ENCODE data around the gene CDH20.

DNA sequence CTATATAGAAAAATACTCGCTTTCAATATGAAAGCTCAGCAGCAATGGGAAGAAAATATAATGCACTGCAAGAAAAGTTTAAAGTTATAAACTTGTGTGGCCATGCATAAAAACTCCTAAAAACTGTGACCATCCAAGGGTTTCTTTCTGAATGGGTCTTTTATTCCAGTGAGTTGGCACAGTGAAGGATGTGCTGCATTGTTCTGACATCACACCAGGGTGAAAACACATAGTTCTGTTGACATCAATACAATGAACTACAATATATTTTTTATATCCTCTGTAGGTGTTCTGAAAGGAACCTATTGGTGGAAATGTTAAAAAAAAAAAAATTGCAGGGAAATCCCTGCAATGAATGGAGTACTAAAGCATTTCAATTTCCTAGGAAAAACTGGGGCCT, 80.2 kb downstream of the CDH20 start:
- TF ChIP-seq, protein P1, sequence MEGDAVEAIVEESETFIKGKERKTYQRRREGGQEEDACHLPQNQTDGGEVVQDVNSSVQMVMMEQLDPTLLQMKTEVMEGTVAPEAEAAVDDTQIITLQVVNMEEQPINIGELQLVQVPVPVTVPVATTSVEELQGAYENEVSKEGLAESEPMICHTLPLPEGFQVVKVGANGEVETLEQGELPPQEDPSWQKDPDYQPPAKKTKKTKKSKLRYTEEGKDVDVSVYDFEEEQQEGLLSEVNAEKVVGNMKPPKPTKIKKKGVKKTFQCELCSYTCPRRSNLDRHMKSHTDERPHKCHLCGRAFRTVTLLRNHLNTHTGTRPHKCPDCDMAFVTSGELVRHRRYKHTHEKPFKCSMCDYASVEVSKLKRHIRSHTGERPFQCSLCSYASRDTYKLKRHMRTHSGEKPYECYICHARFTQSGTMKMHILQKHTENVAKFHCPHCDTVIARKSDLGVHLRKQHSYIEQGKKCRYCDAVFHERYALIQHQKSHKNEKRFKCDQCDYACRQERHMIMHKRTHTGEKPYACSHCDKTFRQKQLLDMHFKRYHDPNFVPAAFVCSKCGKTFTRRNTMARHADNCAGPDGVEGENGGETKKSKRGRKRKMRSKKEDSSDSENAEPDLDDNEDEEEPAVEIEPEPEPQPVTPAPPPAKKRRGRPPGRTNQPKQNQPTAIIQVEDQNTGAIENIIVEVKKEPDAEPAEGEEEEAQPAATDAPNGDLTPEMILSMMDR (IDR thresholded peaks at IDR 0.05; ENCODE audit: insufficient read depth, low read length, poor library complexity, severe bottlenecking) = no peak
- TF ChIP-seq EZH2phosphoT487 (conservative IDR thresholded peaks at IDR 0.05; ENCODE audit: low read length) = no peak
